ENCODE results near the gene MINDY4B.

GRCh38 chr3:150867434-150867833 lies 37.8 kb downstream of the MINDY4B start:
- no peak for TF ChIP-seq CTCF (IDR thresholded peaks at IDR 0.05)
- TF ChIP-seq POLR2A (IDR thresholded peaks at IDR 0.05) = no peak

Data from prostate gland (tissue), 2 donors.